ENCODE data around the gene PARD3. TPM values are rescaled to one million over a fixed set of nuclear protein-coding genes. Genes with fewer than 3 reads are reported as not detected.

The PARD3 gene
- total RNA-seq, 1 donor from 2014 or later: 37.2 TPM

- Mint-ChIP-seq H3K4me1 (ENCODE audit: unreplicated experiment) (peaks cover 32% of the 10 kb centered on the region), H3K4me3 (ENCODE audit: unreplicated experiment) (no peak overlapping the region), H3K27me3 (ENCODE audit: unreplicated experiment) (no peaks in the 10 kb centered on the region), H3K27ac (ENCODE audit: unreplicated experiment) (no peak overlapping the region), H3K36me3 (ENCODE audit: unreplicated experiment) (peaks cover 13% of the 10 kb centered on the region), H3K9me3 (ENCODE audit: unreplicated experiment) (no peaks in the 10 kb centered on the region)
- TF ChIP-seq CTCF (IDR thresholded peaks at IDR 0.05): no peak
- no peak for DNase-seq (ENCODE audit: extremely low spot score, unreplicated experiment)
These were observed 498.9 kb downstream of the PARD3 start for GRCh38 chr10:34316154-34316553.

GRCh38 chr10:34314457-34314856 is 500.6 kb downstream of the PARD3 start:
- no peak overlapping the region for H3K4me3 Mint-ChIP-seq (ENCODE audit: unreplicated experiment)
- DNase-seq (ENCODE audit: extremely low spot score, unreplicated experiment): no peak
- peaks cover 13% of the 10 kb centered on the region for H3K36me3 Mint-ChIP-seq (ENCODE audit: unreplicated experiment)
- TF ChIP-seq CTCF (IDR thresholded peaks at IDR 0.05): no peak
- H3K27ac Mint-ChIP-seq (ENCODE audit: unreplicated experiment): peak overlapping the region; percentile 57
- H3K27me3 Mint-ChIP-seq (ENCODE audit: unreplicated experiment): no peaks in the 10 kb centered on the region
- H3K9me3 Mint-ChIP-seq (ENCODE audit: unreplicated experiment): no peaks in the 10 kb centered on the region
- H3K4me1 Mint-ChIP-seq (ENCODE audit: unreplicated experiment): peaks cover 26% of the 10 kb centered on the region

GRCh38 chr10:34313888-34314287 is 501.2 kb downstream of the PARD3 start:
- Mint-ChIP-seq H3K27ac (ENCODE audit: unreplicated experiment) (peak overlapping the region; percentile 57), H3K27me3 (ENCODE audit: unreplicated experiment) (no peaks in the 10 kb centered on the region), H3K4me3 (ENCODE audit: unreplicated experiment) (peak overlapping the region; percentile 19), H3K36me3 (ENCODE audit: unreplicated experiment) (peaks cover 15% of the 10 kb centered on the region), H3K9me3 (ENCODE audit: unreplicated experiment) (no peaks in the 10 kb centered on the region), H3K4me1 (ENCODE audit: unreplicated experiment) (peaks cover 23% of the 10 kb centered on the region)
- DNase-seq (ENCODE audit: extremely low spot score, unreplicated experiment): no peak
- no peak for TF ChIP-seq CTCF (IDR thresholded peaks at IDR 0.05)

- Mint-ChIP-seq H3K36me3 (ENCODE audit: unreplicated experiment) (peaks cover 20% of the 10 kb centered on the region), H3K9me3 (ENCODE audit: unreplicated experiment) (no peaks in the 10 kb centered on the region), H3K4me3 (ENCODE audit: unreplicated experiment) (no peak overlapping the region), H3K4me1 (ENCODE audit: unreplicated experiment) (peaks cover 23% of the 10 kb centered on the region), H3K27ac (ENCODE audit: unreplicated experiment) (no peak overlapping the region), H3K27me3 (ENCODE audit: unreplicated experiment) (no peaks in the 10 kb centered on the region)
- no peak for TF ChIP-seq CTCF (IDR thresholded peaks at IDR 0.05)
- DNase-seq (ENCODE audit: extremely low spot score, unreplicated experiment): no peak
These were observed 501.7 kb downstream of the PARD3 start for GRCh38 chr10:34313353-34313752.

GRCh38 chr10:34311679-34312078 is 503.4 kb downstream of the PARD3 start:
- Mint-ChIP-seq H3K9me3 (ENCODE audit: unreplicated experiment) (no peaks in the 10 kb centered on the region), H3K27ac (ENCODE audit: unreplicated experiment) (no peak overlapping the region), H3K4me1 (ENCODE audit: unreplicated experiment) (peaks cover 23% of the 10 kb centered on the region), H3K36me3 (ENCODE audit: unreplicated experiment) (peaks cover 23% of the 10 kb centered on the region), H3K4me3 (ENCODE audit: unreplicated experiment) (no peak overlapping the region), H3K27me3 (ENCODE audit: unreplicated experiment) (no peaks in the 10 kb centered on the region)
- no peak for TF ChIP-seq CTCF (IDR thresholded peaks at IDR 0.05)
- DNase-seq (ENCODE audit: extremely low spot score, unreplicated experiment): no peak
